Renal cortical epithelial cell (primary cell): Measurements from ENCODE around the gene CDC42. TPM values are rescaled to one million over a fixed set of nuclear protein-coding genes. Genes with fewer than 3 reads are reported as not detected.

Experiments
- DNase-seq: peaks from one replicate; pipeline ENCODE4 v3.0.0-alpha.2; 2011; ENCODE audit warnings: low read depth
- total RNA-seq: library from RNA; depleted of rRNA; stranded (reverse); fragments of >200 nt; gene quantifications from 2 replicates; pipeline ENCODE4 v1.2.3, GENCODE V29; 2014

CDC42 gene
- total RNA-seq, 1 donor from 2014 or later, result 233 TPM

DNA sequence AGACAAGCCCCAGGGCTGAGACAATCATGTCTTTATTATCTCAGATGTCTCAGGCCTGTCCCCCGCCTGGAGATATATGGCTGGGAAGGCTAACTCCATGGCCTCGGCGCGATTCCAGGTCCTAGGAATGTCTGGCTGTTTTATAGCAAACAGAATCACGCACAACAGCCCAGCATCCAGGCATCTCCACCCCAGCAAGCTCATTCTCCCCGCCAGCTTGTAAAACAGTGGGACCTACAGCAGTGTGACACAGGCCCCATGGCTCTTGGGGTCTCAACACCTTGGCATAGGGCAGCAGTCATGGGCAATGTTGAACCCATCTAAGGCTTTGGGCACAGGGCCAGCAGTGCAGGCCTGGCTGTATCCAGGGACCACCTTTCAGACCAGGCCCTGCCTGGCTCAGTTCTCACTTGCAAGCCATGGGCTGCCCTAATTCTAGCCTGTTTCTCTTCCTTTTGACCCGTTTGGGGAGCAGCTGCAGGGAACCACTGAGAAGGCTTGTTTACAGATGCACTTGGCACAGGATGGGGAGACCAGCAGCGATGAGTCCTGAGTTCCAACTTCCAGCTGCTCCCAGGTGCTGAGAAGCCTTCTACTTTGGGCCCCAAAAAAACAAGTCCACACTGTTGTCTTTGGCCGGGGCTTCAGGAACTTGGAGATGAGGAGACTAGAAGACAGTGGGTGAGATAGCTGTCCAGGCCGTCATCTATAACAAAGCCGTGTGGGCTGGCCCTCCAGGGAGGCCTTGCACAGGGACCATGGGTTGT is 56.0 kb downstream of the CDC42 start:
- DNase-seq, result no peak

GRCh38 chr1:22110016-22110415 is 57.5 kb downstream of the CDC42 start:
- DNase-seq, result no peak

- no peak for DNase-seq
Observed at GRCh38 chr1:22111115-22111514, 58.6 kb downstream of the CDC42 start.

DNA sequence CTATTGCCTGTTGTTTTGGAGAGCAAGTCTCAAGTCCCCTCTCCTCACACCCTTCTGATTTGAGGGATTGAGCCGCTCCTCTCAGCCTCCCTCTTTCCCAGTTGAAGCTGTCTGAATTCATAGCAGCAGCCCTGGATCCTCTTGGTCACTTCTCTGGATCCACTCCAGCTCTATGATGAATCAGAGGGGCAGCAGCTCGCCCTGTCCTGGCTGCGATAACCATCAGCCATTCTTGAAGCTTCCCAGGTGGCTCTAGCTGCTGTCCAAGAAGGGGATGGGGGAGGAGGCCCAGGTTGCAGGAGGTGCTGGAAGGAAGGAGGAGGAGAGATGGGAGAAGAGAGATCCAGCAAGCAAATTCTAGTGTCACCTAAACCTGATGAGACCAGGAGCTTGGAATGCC is 59.1 kb downstream of the CDC42 start:
- DNase-seq, result no peak

DNA sequence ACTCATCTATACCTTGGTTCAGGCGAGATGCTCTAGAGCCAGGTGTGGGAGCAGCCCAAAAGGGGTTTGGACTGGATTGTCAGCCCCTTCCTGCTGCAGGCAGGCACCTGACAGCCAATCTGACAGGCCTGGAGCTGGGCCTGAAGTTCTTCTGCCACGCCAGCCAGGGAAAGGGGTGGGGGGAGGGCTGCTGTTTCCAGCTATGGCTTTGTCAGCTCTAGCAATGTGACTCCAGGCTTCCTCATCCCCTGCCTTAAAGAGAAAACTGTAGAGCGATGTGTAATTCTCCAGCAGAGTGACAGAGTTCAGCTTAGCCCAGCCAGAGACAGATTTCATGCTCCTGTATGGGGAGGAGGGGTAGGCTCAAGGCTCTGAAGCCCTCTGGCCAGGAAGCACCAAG is 60.0 kb downstream of the CDC42 start:
- no peak for DNase-seq

DNA sequence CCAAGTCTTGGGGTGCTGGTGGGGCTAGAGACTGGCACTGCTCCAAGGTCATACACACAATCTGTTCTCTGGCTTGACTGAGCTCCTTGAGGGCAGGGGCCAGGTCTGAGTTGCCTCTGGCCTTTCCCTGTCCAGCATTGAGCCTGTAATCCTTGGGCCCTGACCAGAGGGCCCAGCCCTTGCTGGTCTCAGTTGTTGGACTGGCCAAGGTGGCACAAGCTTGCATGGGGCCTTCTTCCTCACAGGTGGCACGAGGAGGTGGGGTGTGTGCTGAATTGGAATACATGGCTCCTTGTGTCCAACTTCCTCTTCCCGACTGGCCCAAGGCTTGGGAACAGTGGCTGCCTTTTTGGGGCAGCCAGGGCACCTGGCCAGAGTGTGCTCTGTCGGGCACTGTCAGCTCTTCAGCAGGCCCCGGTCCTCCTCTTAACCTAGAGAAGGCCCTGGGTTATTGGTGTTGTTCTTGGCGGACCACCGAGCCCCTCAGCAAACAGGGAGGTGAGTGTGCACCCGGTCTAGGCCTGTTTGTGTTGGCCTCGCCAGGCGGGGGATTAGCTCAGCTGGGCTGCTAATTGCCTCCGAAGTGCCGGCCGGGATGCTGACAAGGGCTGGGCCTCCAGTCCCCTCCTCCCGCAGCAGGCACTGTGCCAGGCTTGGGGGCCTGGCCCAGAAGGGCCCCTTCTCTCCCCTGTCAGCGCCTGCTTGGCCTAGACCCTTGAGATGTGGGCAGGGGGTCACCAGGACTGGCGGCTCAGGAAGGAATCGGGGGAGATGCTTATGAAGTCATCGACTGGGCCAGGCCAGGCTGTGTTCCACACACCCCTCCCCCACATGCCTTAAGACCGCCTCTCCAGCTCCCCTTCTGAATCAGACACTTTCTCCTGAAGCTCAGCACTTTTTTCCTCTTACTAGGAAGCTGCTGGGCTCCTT is 61.8 kb downstream of the CDC42 start:
- no peak for DNase-seq

DNA sequence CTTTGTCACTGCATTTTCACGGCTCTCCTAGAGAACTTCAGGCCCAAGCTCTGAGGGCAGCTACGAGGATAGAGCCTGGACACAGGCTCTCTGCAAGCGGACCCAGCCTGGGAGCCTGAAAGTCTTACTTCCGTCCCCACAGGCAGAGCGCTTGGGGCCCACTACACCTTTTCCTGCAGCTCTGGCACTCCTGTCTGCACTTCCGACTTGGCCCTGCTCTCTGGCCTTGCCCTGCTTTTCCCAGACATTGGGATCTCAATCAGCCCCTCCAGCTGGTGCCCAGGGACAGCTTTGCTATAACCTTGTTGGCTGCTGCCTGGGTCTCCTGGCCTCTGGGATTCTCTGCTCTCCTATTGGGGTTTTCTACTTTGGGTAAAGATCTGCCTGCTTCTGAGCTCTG is 62.8 kb downstream of the CDC42 start:
- DNase-seq, result no peak

GRCh38 chr1:22117238-22117637 is 64.7 kb downstream of the CDC42 start:
- no peak for DNase-seq

GRCh38 chr1:22117851-22118250 is 65.3 kb downstream of the CDC42 start:
- peak; percentile 11 for DNase-seq

DNA sequence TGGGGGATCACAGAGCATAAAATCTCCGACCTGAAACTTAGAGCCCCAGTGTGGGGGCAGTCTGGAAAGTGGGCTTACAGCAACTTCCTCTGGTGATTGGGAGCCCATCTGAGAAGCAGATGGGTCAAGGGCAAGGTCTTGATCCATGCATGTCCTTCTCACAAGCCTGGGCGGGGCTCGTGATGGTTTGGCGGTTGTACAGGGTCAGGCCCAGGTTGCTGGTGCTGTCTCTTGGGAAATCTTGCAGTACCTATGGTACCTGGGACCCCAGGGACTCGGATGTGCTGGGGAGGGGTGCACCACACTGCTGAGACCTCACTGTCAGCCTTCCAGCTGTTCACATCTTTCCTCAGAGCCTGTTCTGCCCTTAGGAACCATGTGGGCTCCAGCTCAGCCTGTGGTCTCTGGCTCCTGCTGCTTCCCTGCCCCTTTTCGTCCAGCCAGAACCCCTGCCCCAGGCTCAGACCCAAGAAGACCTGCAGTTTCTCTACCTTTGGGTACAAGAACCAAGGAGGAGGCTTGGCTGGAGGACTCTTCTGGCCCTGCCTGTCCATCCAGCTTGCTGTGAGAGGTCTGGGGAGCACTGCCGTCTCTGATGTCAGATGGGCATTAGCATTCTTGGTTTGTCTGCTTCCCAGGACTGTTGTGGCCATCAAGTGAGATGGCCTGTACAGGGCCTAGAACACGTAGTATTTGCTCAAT is 65.9 kb downstream of the CDC42 start:
- no peak for DNase-seq

DNA sequence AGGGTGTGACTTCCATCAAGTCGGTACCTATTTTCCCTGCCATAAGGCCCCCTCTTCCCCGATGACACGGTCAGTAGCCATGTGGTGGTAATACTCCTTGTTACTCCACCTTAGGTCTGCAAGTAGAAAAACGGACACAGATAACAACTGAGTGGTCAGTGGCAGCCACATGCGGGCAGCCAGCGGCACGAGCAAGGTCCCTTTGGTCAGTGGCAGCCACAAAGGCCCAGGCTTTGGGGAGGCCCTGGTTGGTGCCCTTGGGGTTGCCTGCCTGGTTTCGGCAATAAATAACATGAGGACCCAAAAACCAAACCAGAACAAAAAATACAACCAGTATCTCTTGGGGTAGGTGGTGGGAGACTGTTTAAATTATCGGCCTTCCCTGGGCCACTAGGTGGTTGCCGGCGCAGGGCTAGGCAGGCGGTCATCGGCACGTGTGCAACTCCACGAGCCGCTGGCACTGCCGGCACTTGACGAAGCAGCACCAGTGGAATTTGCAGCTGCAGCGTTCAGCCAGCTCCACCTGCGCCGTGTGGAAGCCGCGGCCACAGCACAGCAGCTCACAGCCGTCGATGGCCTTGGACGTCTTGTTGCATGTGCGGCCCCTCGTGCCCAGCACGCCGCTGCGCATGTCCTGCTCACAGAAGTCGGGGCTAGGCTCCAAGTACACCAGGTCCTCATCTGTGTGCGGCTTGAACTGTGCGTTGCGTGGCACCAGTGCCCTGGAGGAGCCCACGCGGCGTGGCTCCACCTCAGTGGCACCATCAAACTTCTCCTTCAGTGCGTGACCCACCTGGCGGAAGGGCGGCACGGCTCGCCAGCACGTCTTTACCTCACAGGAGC is 67.3 kb downstream of the CDC42 start:
- no peak for DNase-seq

DNA sequence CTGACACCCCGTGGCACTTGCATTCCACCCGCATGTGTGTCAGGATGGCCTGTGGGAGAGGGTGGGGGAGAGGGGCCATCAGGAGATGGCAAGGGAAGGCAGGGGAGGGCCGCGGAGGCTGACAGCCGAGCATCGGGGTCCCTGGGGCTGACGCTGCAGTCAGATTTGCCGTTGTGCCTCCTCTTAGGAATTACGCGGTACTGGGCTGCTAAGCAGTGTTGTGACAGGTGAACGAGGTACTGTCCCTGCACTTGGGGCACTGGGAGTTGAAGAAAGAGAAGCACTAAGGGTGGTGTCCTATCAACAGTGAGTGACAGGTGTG is 67.9 kb downstream of the CDC42 start:
- no peak for DNase-seq

DNA sequence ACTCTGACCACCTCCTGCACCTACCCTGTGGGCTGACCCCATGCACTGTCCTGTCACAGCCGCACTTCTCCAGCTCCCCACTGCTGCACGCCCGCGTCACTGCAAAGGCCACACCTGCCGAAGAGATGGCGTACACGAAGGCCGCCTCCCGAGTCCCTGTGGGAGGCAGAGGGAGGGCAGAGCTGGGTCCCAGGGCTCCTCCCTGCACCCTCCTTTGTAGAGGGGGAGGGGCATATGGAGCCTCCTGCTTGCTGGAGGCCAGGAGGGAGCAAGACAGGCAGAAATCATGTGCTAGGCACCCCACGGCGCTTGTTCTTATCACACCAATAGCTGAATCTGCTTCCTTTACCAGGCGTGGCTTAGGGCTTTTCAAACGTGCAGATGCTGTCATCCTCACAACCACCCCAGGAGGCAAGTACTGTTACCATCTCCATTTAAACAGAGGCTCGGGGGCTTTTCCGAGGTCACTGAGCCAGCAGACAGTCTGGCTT is 69.0 kb downstream of the CDC42 start:
- DNase-seq, result no peak

- DNase-seq, result no peak
Observed at GRCh38 chr1:22122273-22123070, 70.0 kb downstream of the CDC42 start.

- DNase-seq, result no peak
Observed at GRCh38 chr1:22123071-22123390, 70.5 kb downstream of the CDC42 start.

GRCh38 chr1:22123901-22124404 is 71.4 kb downstream of the CDC42 start:
- DNase-seq, result no peak

- no peak for DNase-seq
Observed at GRCh38 chr1:22124592-22125229, 72.2 kb downstream of the CDC42 start.

DNA sequence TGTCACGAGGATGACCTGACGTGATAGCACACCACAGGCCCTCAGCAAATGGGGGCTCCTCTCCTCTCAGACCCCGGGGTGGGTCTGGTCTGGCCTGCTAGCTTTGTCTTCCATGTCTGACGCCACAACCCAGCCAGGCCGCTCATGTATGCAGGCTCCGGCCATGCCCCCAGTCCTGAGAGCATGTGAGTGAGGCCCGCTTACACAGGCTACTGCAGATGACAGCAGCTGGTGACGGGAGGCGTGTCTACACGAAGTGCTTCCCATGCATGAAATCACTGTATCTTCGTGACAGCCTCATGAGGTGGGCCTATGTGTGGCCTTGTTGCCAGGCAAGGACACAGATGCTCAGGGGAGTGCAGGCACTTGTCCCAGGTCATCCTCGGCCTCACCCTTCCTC is 74.0 kb downstream of the CDC42 start:
- DNase-seq, result no peak

DNA sequence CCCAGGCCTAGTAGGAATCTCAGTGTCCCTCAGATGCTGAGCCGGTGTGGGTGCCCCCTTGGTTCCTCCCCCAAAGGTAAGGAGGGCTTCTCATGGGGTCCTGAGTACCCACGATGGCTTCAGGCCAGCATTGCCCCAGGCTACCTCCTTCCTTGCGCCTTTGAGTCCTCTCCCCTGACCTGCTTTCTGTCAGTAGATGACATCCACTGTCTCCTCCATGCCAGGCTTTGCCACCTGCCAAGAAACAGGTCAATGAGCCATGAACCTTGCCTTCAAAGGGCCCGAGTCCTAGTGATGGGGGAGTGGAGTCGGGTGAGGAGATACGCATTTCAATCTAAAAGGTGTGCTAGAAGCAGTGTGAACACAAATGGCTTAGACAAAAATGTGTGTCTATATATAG is 74.7 kb downstream of the CDC42 start:
- no peak for DNase-seq

GRCh38 chr1:22127731-22128130 is 75.2 kb downstream of the CDC42 start:
- no peak for DNase-seq
